Measurements from ENCODE around the gene SIPA1.
A peak's percentile ranks its signal among the peaks of the same experiment; 100 is the strongest.

SIPA1 gene

DNA sequence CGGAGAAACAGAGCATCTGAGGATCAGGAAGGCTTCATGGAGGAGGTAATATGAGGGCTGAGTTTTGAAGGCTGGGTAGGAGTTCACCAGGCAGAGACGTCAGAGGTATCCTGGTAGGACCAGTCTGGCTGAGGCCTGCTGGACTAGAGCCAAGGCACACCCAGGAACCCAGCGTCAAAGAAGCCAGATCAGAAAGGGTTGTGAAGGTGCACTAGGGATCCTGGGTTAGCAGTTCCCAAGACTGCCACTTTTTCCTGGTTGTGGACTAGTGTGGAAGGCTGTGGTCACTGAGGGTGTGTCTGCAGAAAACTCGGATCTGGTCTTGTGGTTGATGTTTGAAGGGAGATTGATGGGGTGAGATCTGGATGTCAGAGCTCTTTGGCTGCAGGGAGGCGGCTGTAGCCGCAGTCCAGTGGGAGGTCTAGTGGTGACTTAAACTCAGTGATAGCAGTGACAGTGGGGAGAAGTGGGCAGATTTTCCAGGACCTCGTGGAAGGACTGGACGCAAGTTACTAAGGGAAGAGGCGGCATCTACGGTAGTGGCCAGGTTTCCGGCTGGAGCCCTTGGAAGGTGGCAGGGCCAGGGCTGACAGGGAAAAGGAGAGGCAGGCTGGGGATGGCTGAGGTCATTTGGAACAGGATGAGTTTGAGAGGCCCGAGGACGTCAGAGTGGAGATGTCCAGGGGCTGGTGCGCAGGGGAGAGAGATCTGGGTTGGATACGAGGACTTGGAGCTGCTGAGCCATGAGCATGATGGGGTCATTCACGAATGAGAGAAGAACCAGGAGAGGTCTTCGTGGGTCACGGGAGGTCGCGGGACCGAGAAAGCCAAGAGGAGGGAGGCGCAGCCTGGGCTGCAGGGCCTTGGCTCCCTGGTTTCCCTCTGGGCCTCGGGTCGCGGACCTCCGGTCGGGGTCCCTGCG, 13.9 kb downstream of the SIPA1 start:
- no peaks in the 10 kb centered on the region for H3K9me3 Mint-ChIP-seq
- TF ChIP-seq, protein P1, sequence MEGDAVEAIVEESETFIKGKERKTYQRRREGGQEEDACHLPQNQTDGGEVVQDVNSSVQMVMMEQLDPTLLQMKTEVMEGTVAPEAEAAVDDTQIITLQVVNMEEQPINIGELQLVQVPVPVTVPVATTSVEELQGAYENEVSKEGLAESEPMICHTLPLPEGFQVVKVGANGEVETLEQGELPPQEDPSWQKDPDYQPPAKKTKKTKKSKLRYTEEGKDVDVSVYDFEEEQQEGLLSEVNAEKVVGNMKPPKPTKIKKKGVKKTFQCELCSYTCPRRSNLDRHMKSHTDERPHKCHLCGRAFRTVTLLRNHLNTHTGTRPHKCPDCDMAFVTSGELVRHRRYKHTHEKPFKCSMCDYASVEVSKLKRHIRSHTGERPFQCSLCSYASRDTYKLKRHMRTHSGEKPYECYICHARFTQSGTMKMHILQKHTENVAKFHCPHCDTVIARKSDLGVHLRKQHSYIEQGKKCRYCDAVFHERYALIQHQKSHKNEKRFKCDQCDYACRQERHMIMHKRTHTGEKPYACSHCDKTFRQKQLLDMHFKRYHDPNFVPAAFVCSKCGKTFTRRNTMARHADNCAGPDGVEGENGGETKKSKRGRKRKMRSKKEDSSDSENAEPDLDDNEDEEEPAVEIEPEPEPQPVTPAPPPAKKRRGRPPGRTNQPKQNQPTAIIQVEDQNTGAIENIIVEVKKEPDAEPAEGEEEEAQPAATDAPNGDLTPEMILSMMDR (IDR thresholded peaks at IDR 0.05; ENCODE audit: unreplicated experiment in 3 of 3): no peak
- peak overlapping the region; percentile 81 to 86 (median 83) for H3K4me3 Mint-ChIP-seq
- H3K36me3 Mint-ChIP-seq (ENCODE audit: low read depth): peaks cover 31% of the 10 kb centered on the region
- H3K27me3 Mint-ChIP-seq (ENCODE audit: low read depth): peaks cover 4% of the 10 kb centered on the region
- peaks cover 37% of the 10 kb centered on the region for H3K4me1 Mint-ChIP-seq
- peak overlapping the region; percentile 95 to 99 (median 97) for H3K27ac Mint-ChIP-seq

- H3K36me3 Mint-ChIP-seq (ENCODE audit: low read depth): peaks cover 39% of the 10 kb centered on the region
- peaks cover 37% of the 10 kb centered on the region for H3K4me1 Mint-ChIP-seq
- H3K4me3 Mint-ChIP-seq: peak overlapping the region; percentile 83 to 91 (median 88)
Observed at GRCh38 chr11:65652511-65653228, 14.8 kb downstream of the SIPA1 start.

GRCh38 chr11:65653229-65654225, 15.6 kb downstream of the SIPA1 start:
- TF ChIP-seq, protein P1 (IDR thresholded peaks at IDR 0.05; ENCODE audit: unreplicated experiment in 3 of 3): no peak
- H3K4me3 Mint-ChIP-seq: peak overlapping the region; percentile 83 to 91 (median 88)
- peak overlapping the region; percentile 95 to 100 (median 99) for H3K27ac Mint-ChIP-seq
- H3K9me3 Mint-ChIP-seq: no peaks in the 10 kb centered on the region
- peaks cover 47% of the 10 kb centered on the region for H3K36me3 Mint-ChIP-seq (ENCODE audit: low read depth)
- peaks cover 4% of the 10 kb centered on the region for H3K27me3 Mint-ChIP-seq (ENCODE audit: low read depth)
- H3K4me1 Mint-ChIP-seq: peaks cover 37% of the 10 kb centered on the region

More at GRCh38 chr11:65652511-65653228, 14.8 kb downstream of the SIPA1 start:
- Mint-ChIP-seq H3K9me3 (no peaks in the 10 kb centered on the region), H3K27ac (peak overlapping the region; percentile 95 to 100 (median 99)), H3K27me3 (ENCODE audit: low read depth) (peaks cover 4% of the 10 kb centered on the region)
- TF ChIP-seq, protein P1 (IDR thresholded peaks at IDR 0.05; ENCODE audit: unreplicated experiment in 3 of 3): no peak

DNA sequence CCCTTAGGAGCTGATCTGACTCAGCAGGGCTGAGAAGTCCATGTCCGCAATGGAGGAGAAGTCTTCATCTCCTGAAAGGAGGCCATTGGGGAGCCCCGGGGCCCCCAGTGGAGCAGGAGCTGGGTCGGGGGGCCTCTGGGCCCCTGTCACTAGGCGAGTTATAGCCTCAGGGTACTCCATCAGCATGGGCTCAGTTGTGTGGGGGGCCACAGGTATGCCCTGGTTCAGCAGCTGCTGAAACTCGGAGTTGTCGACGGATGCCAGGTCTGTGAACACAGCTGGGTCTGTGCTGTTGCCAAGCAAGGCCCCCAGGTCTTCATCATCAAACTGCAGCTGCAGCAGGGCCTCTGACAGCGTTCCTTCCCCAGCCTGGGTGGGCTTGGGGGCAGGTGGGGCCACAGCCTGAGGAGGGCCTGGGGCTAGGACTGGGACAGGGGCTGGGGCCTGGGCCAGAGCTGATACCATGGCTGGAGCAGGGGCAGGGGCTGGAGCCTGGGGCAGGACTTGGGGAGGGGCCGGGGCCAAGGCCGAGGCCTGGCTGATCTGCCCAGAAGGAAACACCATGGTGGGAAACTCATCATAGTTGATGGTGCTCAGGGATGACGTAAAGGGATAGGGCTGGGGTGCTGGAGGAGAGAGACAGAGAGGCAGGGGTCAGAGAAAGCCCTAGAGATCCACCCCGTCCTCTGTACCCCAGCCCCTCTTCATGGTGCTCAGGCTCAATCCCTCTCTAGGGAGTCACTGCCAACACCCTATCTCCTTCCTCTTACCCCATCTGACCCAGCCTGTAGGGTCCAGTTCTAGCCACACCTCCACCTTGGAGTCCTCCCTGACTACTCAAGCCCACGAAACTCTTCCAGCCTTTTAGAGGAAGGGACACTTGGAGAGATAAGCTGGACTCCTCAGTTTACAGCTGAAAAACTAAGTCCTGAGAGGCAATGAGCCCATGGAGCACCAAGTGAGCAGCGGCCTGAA, 16.8 kb downstream of the SIPA1 start:
- TF ChIP-seq, protein P1 (IDR thresholded peaks at IDR 0.05; ENCODE audit: unreplicated experiment in 3 of 3): no peak
- Mint-ChIP-seq H3K27ac (peak overlapping the region; percentile 15 to 76 (median 72)), H3K9me3 (no peaks in the 10 kb centered on the region), H3K4me3 (peak overlapping the region in 2 of 3 experiments; percentile 10 to 17), H3K36me3 (ENCODE audit: low read depth) (peaks cover 58% of the 10 kb centered on the region), H3K4me1 (peaks cover 37% of the 10 kb centered on the region), H3K27me3 (ENCODE audit: low read depth) (peaks cover 4% of the 10 kb centered on the region)
